ENCODE measurements around the gene PROKR1.

GRCh38 chr2:68650645-68651044, 7.3 kb downstream of the PROKR1 start:
- TF ChIP-seq CTCF (IDR thresholded peaks at IDR 0.05) (no peak), CREB1 (CRISPR knock-in tag; IDR thresholded peaks at IDR 0.05) (no peak), ZBTB21 (CRISPR knock-in tag; IDR thresholded peaks at IDR 0.05; ENCODE audit: borderline replicate concordance) (no peak), ESRRA (CRISPR knock-in tag; IDR thresholded peaks at IDR 0.05; ENCODE audit: borderline replicate concordance) (no peak), PRDM15 (CRISPR knock-in tag; IDR thresholded peaks at IDR 0.05) (no peak), ZNF232 (CRISPR knock-in tag; IDR thresholded peaks at IDR 0.05) (no peak), E2F4 (CRISPR knock-in tag; IDR thresholded peaks at IDR 0.05; ENCODE audit: borderline replicate concordance, low read depth) (no peak), NFYB (CRISPR knock-in tag; conservative IDR thresholded peaks at IDR 0.05; ENCODE audit: low read depth) (no peak), SMAD3 (CRISPR knock-in tag; IDR thresholded peaks at IDR 0.05; ENCODE audit: borderline replicate concordance) (no peak), NR3C1 (CRISPR knock-in tag; conservative IDR thresholded peaks at IDR 0.05; ENCODE audit: low read depth) (no peak), ARID4B (CRISPR knock-in tag; IDR thresholded peaks at IDR 0.05; ENCODE audit: borderline replicate concordance) (no peak), ETV6 (CRISPR knock-in tag; IDR thresholded peaks at IDR 0.05) (no peak), ELF4 (CRISPR knock-in tag; IDR thresholded peaks at IDR 0.05; ENCODE audit: low read depth) (no peak)
- TF ChIP-seq, protein P1, sequence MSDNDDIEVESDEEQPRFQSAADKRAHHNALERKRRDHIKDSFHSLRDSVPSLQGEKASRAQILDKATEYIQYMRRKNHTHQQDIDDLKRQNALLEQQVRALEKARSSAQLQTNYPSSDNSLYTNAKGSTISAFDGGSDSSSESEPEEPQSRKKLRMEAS (CRISPR knock-in tag; IDR thresholded peaks at IDR 0.05), result no peak

All from WTC11 (cell line).